ENCODE data around the gene OTC. TPM values are rescaled to one million over a fixed set of nuclear protein-coding genes. Genes with fewer than 3 reads are reported as not detected.

The OTC gene
- total RNA-seq, 3 donors from 2014 or later: 0.29 to 1.4 (median 0.33) TPM

DNA sequence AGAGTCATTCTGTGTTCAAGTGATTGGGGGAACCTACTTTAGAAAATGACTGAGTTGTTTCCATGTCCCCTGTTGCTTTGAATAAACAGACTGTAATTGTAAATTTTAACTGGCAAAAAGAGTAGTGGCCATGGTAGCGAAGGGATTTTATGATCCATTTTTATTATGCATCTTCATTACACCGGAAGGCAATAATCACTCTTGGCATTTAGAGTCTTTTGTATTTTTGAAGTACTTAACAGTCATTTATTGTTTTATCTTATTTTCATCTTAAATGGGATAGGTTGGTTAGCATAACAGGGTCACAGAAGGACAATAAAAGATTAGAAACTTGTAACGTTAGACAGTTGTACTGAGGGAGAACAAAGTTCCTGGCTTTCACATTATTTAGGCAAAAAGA is 11.0 kb upstream of the OTC start:
- H3K27ac ChIP-seq: no peak overlapping the region
- H3K9me3 ChIP-seq: no peaks in the 10 kb centered on the region
- H3K27me3 ChIP-seq: peaks cover 0 to 33% of the 10 kb centered on the region in 2 donors
- no peak overlapping the region for H3K4me3 ChIP-seq
- H3K4me1 ChIP-seq: no peaks in the 10 kb centered on the region
- no peaks in the 10 kb centered on the region for H3K36me3 ChIP-seq
- intact Hi-C loops (cut with DNase I; ENCODE audit: low total_unique reads): no loop called here
- DNase-seq (ENCODE audit: low spot score in 2 of 2): no peak
- TF ChIP-seq POLR2AphosphoS5 (IDR thresholded peaks at IDR 0.05) (no peak), POLR2A (IDR thresholded peaks at IDR 0.05) (no peak)
- TF ChIP-seq, protein P1, sequence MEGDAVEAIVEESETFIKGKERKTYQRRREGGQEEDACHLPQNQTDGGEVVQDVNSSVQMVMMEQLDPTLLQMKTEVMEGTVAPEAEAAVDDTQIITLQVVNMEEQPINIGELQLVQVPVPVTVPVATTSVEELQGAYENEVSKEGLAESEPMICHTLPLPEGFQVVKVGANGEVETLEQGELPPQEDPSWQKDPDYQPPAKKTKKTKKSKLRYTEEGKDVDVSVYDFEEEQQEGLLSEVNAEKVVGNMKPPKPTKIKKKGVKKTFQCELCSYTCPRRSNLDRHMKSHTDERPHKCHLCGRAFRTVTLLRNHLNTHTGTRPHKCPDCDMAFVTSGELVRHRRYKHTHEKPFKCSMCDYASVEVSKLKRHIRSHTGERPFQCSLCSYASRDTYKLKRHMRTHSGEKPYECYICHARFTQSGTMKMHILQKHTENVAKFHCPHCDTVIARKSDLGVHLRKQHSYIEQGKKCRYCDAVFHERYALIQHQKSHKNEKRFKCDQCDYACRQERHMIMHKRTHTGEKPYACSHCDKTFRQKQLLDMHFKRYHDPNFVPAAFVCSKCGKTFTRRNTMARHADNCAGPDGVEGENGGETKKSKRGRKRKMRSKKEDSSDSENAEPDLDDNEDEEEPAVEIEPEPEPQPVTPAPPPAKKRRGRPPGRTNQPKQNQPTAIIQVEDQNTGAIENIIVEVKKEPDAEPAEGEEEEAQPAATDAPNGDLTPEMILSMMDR (IDR thresholded peaks at IDR 0.05): no peak

GRCh38 chrX:38342853-38343778 is 9.3 kb upstream of the OTC start:
- H3K27me3 ChIP-seq: peaks cover 0 to 36% of the 10 kb centered on the region in 2 donors
- intact Hi-C loops (cut with DNase I; ENCODE audit: low total_unique reads): no loop called here
- no peak for DNase-seq (ENCODE audit: low spot score in 2 of 2)
- H3K27ac ChIP-seq: no peak overlapping the region
- no peak overlapping the region for H3K4me3 ChIP-seq
- TF ChIP-seq, protein P1 (IDR thresholded peaks at IDR 0.05): no peak
- TF ChIP-seq POLR2AphosphoS5 (IDR thresholded peaks at IDR 0.05) (no peak), POLR2A (IDR thresholded peaks at IDR 0.05) (no peak)
- H3K9me3 ChIP-seq: no peaks in the 10 kb centered on the region
- no peaks in the 10 kb centered on the region for H3K4me1 ChIP-seq
- H3K36me3 ChIP-seq: no peaks in the 10 kb centered on the region

DNA sequence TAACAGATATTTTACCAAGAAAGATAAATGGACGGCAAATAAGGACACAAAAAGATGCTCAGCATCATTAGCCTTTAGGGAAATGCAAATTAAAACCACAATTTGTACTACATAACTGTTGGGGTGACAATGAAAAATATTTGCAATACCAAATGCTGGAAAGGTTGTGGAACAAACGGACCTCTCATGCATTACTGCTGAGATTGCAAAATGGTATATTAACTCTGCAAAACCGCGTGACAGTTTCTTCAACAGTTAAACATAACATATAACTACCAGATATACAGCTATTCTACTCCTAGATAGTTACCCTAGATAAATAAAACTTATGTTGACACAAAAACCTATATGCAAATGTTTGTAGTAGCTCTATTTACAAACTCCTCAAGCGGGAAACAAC is 6.3 kb upstream of the OTC start:
- DNase-seq (ENCODE audit: low spot score in 2 of 2): no peak

GRCh38 chrX:38347136-38347535 is 5.3 kb upstream of the OTC start:
- DNase-seq (ENCODE audit: low spot score in 2 of 2): no peak
- no peaks in the 10 kb centered on the region for H3K36me3 ChIP-seq
- H3K27me3 ChIP-seq: peaks cover 0 to 51% of the 10 kb centered on the region in 2 donors
- TF ChIP-seq POLR2A (IDR thresholded peaks at IDR 0.05): no peak
- TF ChIP-seq, protein P1 (IDR thresholded peaks at IDR 0.05): no peak
- TF ChIP-seq POLR2AphosphoS5 (IDR thresholded peaks at IDR 0.05): no peak
- H3K4me1 ChIP-seq: no peaks in the 10 kb centered on the region
- no peak overlapping the region for H3K27ac ChIP-seq
- intact Hi-C loops (cut with DNase I; ENCODE audit: low total_unique reads): no loop called here
- no peaks in the 10 kb centered on the region for H3K9me3 ChIP-seq
- no peak overlapping the region for H3K4me3 ChIP-seq

More for the DNA sequence above, 6.3 kb upstream of the OTC start:
- TF ChIP-seq POLR2A (IDR thresholded peaks at IDR 0.05) (no peak), POLR2AphosphoS5 (IDR thresholded peaks at IDR 0.05) (no peak)
- TF ChIP-seq, protein P1 (IDR thresholded peaks at IDR 0.05): no peak
- H3K4me3 ChIP-seq: no peak overlapping the region
- H3K9me3 ChIP-seq: no peaks in the 10 kb centered on the region
- no peak overlapping the region for H3K27ac ChIP-seq
- peaks cover 0 to 43% of the 10 kb centered on the region in 2 donors for H3K27me3 ChIP-seq
- no peaks in the 10 kb centered on the region for H3K4me1 ChIP-seq
- intact Hi-C loops (cut with DNase I; ENCODE audit: low total_unique reads): no loop called here
- no peaks in the 10 kb centered on the region for H3K36me3 ChIP-seq

- Histone ChIP-seq H3K4me1 (no peaks in the 10 kb centered on the region), H3K27ac (no peak overlapping the region), H3K4me3 (no peak overlapping the region), H3K27me3 (peaks cover 0 to 58% of the 10 kb centered on the region in 2 donors), H3K9me3 (no peaks in the 10 kb centered on the region), H3K36me3 (no peaks in the 10 kb centered on the region)
- intact Hi-C loops (cut with DNase I; ENCODE audit: low total_unique reads): no loop called here
- no peak for DNase-seq (ENCODE audit: low spot score in 2 of 2)
- no peak for TF ChIP-seq POLR2A (IDR thresholded peaks at IDR 0.05)
- TF ChIP-seq, protein P1 (IDR thresholded peaks at IDR 0.05): no peak
Measured at GRCh38 chrX:38351346-38351745, 1.1 kb upstream of the OTC start.
